ENCODE results near the gene PARD3B.

- no peak for TF ChIP-seq CTCF (IDR thresholded peaks at IDR 0.05; ENCODE audit: low read depth, low read length, poor library complexity, severe bottlenecking)
- TF ChIP-seq EZH2phosphoT487 (IDR thresholded peaks at IDR 0.05; ENCODE audit: borderline replicate concordance, low read length): no peak
Measured at GRCh38 chr2:205484215-205484614, 938.9 kb downstream of the PARD3B start.
